Stimulated activated CD8-positive, alpha-beta memory T cell treated with anti-CD3 and anti-CD28 coated beads, Interleukin-15, amount 100 ng/mL, for 48 hours (primary cell): ENCODE measurements around the gene KLF6.

ENCODE experiments used
- DNase-seq, 2 donors: peaks; one replicate each; pipeline ENCODE4 v3.0.0-alpha.2; 2020; ENCODE audit warnings: low read depth in 2 of 2

KLF6 gene

DNA sequence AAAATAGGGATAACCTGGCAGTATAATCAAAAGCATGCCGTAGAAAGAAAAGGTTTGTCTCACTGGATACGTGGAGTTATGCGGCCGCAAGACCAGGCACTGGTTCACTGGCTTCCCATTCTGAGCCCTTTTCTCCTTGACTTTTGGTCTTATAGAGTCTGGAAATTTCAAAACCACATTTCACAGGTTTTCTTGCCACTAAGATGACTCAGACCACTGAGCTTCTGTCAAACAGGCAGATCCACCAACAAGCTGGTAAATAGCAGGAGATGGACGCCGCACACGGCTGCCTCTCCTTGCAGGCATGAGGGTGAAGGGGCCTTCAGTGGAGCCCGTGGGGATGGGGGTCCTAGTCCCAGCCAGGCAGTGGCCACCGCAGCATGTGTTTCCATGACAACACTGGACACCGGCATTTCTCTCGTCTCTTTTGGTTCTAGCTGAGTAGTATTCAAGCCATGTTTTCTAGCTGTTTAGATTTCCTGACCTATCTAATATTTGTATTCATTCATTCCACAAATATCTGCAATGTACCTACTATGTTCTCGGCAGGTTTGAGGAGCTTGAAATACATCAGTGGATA, 55.5 kb downstream of the KLF6 start:
- DNase-seq: no peak

DNA sequence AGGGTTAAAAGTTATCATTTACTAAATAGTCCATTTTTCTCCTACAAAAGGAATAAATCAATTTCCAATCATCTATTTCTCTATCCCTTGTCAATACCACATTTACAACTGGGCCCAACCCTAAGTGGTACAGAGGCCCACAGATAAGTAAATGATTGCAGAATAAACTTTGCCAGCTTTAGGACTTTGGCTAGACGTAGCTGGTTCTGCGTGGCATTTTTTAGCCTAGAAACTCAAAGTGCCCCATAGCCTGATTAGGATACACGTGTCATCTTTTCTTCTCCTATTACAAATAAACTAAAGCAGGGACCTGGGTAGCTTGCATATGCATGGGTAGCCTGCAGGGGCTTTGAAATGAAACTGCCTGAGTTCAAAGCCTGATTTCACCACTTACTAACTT, 56.4 kb downstream of the KLF6 start:
- no peak for DNase-seq

DNA sequence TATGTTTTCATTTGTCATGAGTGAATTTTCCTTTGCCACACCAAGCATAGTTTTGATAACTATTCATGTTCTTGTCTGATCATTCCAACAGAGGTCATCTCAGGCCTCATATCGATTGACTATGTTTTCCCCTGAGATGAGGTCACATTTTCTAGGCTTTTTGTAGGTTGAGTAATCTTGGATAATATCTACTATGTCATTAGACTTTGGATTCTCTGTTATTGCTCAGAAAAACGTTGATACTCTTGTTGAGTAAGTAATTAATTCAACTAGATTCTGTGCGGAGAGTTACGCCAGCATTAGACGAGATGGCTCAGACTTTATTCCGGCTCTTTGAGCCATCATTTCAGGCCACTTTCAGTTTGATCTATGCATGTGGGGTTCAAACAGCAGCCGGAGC, 57.7 kb downstream of the KLF6 start:
- DNase-seq: no peak
